Ishikawa (cell line): ENCODE results near the gene WDR59.

ENCODE experiments used
- EGR1 ChIP-seq: IDR thresholded peaks from 2 replicates; pipeline ENCODE4 v1.6.1; 2012
- TEAD4 ChIP-seq: IDR thresholded peaks from 2 replicates; pipeline ENCODE4 v1.6.1; 2012
- YY1 ChIP-seq: IDR thresholded peaks from 2 replicates; pipeline ENCODE4 v1.6.1; 2012; ENCODE audit warnings: low read depth

- TF ChIP-seq TEAD4 (no peak), YY1 (no peak), EGR1 (no peak)
Observed at GRCh38 chr16:74903901-74904678, 80.8 kb downstream of the WDR59 start.
